ENCODE results near the gene CARNS1. TPM values are rescaled to one million over a fixed set of nuclear protein-coding genes. Genes with fewer than 3 reads are reported as not detected.

The CARNS1 gene
- total RNA-seq, 3 donors from 2014 or later: 0.16 to 4.2 (median 0.66) TPM

- Histone ChIP-seq H3K9me3 (no peaks in the 10 kb centered on the region), H3K4me1 (peaks cover 0 to 12% of the 10 kb centered on the region in 2 donors), H3K36me3 (no peaks in the 10 kb centered on the region), H3K27ac (peak overlapping the region in 1 of 2 donors; percentile 64), H3K27me3 (no peaks in the 10 kb centered on the region), H3K4me3 (peak overlapping the region in 2 of 3 donors; percentile 25 to 30)
- no peak for TF ChIP-seq POLR2A (IDR thresholded peaks at IDR 0.05)
- no peak for DNase-seq (ENCODE audit: low spot score in 2 of 2)
- intact Hi-C loops (cut with DNase I; ENCODE audit: low total_unique reads): loop anchor here (5.0 kb wide), 1 partner anchor 1230 kb away; no protein-coding TSS in a partner anchor
Measured at GRCh38 chr11:67437809-67438157, 22.3 kb downstream of the CARNS1 start.

DNA sequence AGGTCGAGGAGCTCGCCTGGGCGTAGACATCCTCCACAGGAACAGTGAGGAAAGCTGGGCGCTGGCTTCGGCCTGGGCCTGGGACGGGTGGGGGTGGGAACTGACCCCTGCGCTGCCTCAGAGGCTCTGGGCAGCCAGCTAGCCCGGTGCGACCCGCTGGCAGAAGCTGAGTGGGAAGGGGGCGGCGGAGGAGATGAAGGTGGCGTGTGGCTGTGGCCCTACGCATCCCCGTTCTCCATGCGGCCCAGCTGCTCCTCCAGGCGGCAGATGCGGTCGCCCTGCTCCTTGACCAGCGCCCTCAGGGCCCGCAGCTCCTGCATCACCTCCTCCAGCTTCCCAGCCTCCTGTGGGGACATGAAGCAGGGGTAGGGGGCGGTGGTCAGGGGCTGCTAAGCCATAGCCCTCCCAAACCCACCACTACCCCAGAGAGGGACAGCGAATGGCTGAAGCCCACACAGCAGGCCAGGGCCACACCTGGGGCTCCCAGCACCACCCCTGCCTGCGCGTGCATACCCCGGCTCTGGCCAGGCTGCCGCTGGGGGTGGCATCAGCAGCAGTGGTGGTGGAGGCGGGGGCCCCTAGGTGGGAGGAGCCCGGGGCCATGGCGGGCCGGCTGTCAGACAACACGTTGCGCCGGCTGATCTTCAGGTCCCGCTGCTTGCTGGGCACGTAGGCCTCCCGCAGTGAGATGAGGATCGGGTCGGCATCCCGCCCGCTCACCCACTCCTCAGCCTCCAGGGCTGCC, 22.9 kb downstream of the CARNS1 start:
- Histone ChIP-seq H3K27me3 (no peaks in the 10 kb centered on the region), H3K9me3 (no peaks in the 10 kb centered on the region), H3K27ac (peak overlapping the region in 1 of 2 donors; percentile 12), H3K36me3 (no peaks in the 10 kb centered on the region), H3K4me1 (peaks cover 0 to 12% of the 10 kb centered on the region in 2 donors), H3K4me3 (peak overlapping the region in 2 of 3 donors; percentile 25 to 30)
- DNase-seq (ENCODE audit: low spot score in 2 of 2): no peak
- intact Hi-C loops (cut with DNase I; ENCODE audit: low total_unique reads): loop anchor here (5.0 kb wide), 1 partner anchor 1231 kb away; no protein-coding TSS in a partner anchor
- no peak for TF ChIP-seq POLR2A (IDR thresholded peaks at IDR 0.05)

- Histone ChIP-seq H3K4me1 (peaks cover 0 to 12% of the 10 kb centered on the region in 2 donors), H3K9me3 (no peaks in the 10 kb centered on the region), H3K27me3 (no peaks in the 10 kb centered on the region), H3K36me3 (no peaks in the 10 kb centered on the region), H3K27ac (peak overlapping the region; percentile 29 to 61), H3K4me3 (no peak overlapping the region)
- no peak for DNase-seq (ENCODE audit: low spot score in 2 of 2)
- TF ChIP-seq POLR2AphosphoS5 (IDR thresholded peaks at IDR 0.05): no peak
- no peak for TF ChIP-seq CTCF (IDR thresholded peaks at IDR 0.05)
- TF ChIP-seq POLR2A (IDR thresholded peaks at IDR 0.05): no peak
- intact Hi-C loops (cut with DNase I; ENCODE audit: low total_unique reads): loop anchor here (5.0 kb wide), 1 partner anchor 1232 kb away; no protein-coding TSS in a partner anchor
Measured at GRCh38 chr11:67439321-67440228, 24.1 kb downstream of the CARNS1 start.

DNA sequence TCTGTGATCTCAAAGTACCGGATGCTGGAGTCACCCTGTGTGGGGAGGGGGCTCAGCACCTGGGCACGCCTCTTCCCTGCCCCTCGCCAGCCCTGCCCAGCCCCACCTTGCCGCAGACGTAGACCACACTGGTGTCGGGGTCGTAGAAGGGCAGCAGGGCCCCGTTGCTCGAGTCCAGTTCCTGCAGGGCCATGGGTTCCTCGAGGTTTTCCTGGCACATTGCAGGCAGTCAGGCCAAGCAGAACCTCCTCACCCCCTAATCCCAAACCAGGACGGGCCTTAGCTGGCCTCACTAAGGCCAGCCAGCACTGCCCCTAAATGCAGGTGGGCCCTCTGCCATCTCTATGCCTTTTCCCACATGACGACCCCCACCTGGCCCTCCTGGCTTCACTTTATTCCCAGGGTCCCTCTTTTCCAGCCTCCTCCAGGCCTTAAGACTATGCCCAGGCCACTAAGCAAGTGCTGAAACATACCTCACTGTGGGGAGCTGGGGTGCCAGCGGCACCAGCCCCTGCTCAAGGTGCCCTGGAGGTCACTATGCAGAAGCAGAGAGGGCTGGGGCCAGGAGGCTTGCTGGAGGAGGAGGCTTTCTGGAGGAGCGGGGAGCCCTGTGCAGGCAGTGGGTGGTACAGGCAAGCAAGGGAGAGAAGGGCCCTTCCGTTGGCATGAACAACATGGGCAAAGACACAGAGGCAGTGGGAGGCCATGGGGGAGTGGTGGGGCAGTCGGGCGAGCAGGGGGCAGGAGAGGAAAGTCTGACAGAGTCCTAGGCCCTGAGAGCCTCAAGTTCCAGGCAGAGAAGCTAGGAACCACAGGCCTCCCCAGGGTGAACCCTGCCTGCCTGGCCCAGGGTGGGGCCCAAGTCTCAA, 25.0 kb downstream of the CARNS1 start:
- no peak for DNase-seq (ENCODE audit: low spot score in 2 of 2)
- intact Hi-C loops (cut with DNase I; ENCODE audit: low total_unique reads): no loop called here
- Histone ChIP-seq H3K4me3 (no peak overlapping the region), H3K9me3 (no peaks in the 10 kb centered on the region), H3K4me1 (peaks cover 0 to 12% of the 10 kb centered on the region in 2 donors), H3K27me3 (no peaks in the 10 kb centered on the region), H3K27ac (peak overlapping the region; percentile 10 to 61), H3K36me3 (no peaks in the 10 kb centered on the region)
- TF ChIP-seq CTCF (IDR thresholded peaks at IDR 0.05) (no peak), POLR2A (IDR thresholded peaks at IDR 0.05) (no peak)

- no peak overlapping the region for H3K4me3 ChIP-seq
- no peaks in the 10 kb centered on the region for H3K9me3 ChIP-seq
- TF ChIP-seq CTCF (IDR thresholded peaks at IDR 0.05): no peak
- no peak for TF ChIP-seq POLR2AphosphoS5 (IDR thresholded peaks at IDR 0.05)
- no peak for TF ChIP-seq POLR2A (IDR thresholded peaks at IDR 0.05)
- H3K4me1 ChIP-seq: peaks cover 0 to 12% of the 10 kb centered on the region in 2 donors
- H3K36me3 ChIP-seq: no peaks in the 10 kb centered on the region
- no peaks in the 10 kb centered on the region for H3K27me3 ChIP-seq
- intact Hi-C loops (cut with DNase I; ENCODE audit: low total_unique reads): no loop called here
- no peak for DNase-seq (ENCODE audit: low spot score in 2 of 2)
- H3K27ac ChIP-seq: peak overlapping the region in 1 of 2 donors; percentile 61
Measured at GRCh38 chr11:67441098-67441563, 25.7 kb downstream of the CARNS1 start.

Measured in breast epithelium (tissue), 4 donors.